WTC11 (cell line): ENCODE results near the gene USP27X. TPM values are rescaled to one million over a fixed set of nuclear protein-coding genes. Genes with fewer than 3 reads are reported as not detected.

ENCODE experiments used
- ATAC-seq: fragments of 200-7000 bp; cut with Tn5 transposase; 2 replicates; pipeline ENCODE4 v1.10.0; 2021; ENCODE audit warnings: mild to moderate bottlenecking, moderate library complexity
- CTCF ChIA-PET: fragments of 300-600 bp; sonication (Branson Sonifier 250); formaldehyde crosslinking; loops from one replicate; lab custom pipeline; 2021; ENCODE audit warnings: antibody characterized with exemption; lab: Charles Lee
- POLR2A ChIA-PET: fragments of 350-600 bp; sonication (Branson Sonifier 250); formaldehyde crosslinking; loops from one replicate; lab custom pipeline; 2021; ENCODE audit warnings: antibody characterized with exemption; lab: Charles Lee
- DNase-seq: peaks from one replicate; pipeline ENCODE4 v3.0.0; 2021; ENCODE audit warnings: low spot score
- H3K27ac Mint-ChIP-seq: 2 replicates; pipeline ENCODE4 v1.8.0; 2021; ENCODE audit warnings: mixed read lengths
- H3K27me3 Mint-ChIP-seq: 2 replicates; pipeline ENCODE4 v1.8.0; 2021; ENCODE audit warnings: low read depth, mild to moderate bottlenecking, moderate library complexity, mixed read lengths
- H3K36me3 Mint-ChIP-seq: 2 replicates; pipeline ENCODE4 v1.8.0; 2021; ENCODE audit warnings: mixed read lengths
- H3K4me1 Mint-ChIP-seq: 2 replicates; pipeline ENCODE4 v1.8.0; 2022; ENCODE audit warnings: mixed read lengths
- H3K4me3 Mint-ChIP-seq: 2 replicates; pipeline ENCODE4 v1.8.0; 2021; ENCODE audit warnings: mild to moderate bottlenecking, moderate library complexity, mixed read lengths
- H3K9me3 Mint-ChIP-seq: 2 replicates; pipeline ENCODE4 v1.8.0; 2021; ENCODE audit warnings: mixed read lengths
- EMX1 ChIP-seq: fragments of 250-450 bp; sonication (Bioruptor Pico); IDR thresholded peaks from 2 replicates; pipeline ENCODE4 v1.8.0; 2021; ENCODE audit warnings: mild to moderate bottlenecking
- ETV6 ChIP-seq: sonication (generic); formaldehyde crosslinking; IDR thresholded peaks from 2 replicates; pipeline ENCODE4 v1.8.1; 2022; ENCODE audit warnings: mild to moderate bottlenecking, missing genetic modification reagents
- FOXP1 ChIP-seq: sonication (generic); formaldehyde crosslinking; IDR thresholded peaks from 2 replicates; pipeline ENCODE4 v1.8.0; 2022; ENCODE audit warnings: missing genetic modification reagents, mild to moderate bottlenecking, moderate library complexity, borderline replicate concordance
- GTF2I ChIP-seq: fragments of 250-450 bp; sonication (Bioruptor Pico); conservative IDR thresholded peaks from 2 replicates; pipeline ENCODE4 v1.4.0; 2021; ENCODE audit warnings: mild to moderate bottlenecking
- MXD4 ChIP-seq: fragments of 250-450 bp; sonication (Bioruptor Pico); IDR thresholded peaks from 2 replicates; pipeline ENCODE4 v1.8.0; 2021; ENCODE audit warnings: mild to moderate bottlenecking, moderate library complexity, borderline replicate concordance
- NR3C1 ChIP-seq: sonication (generic); formaldehyde crosslinking; conservative IDR thresholded peaks from 2 replicates; pipeline ENCODE4 v1.8.1; 2023; ENCODE audit warnings: low read depth, mild to moderate bottlenecking, missing genetic modification reagents
- OVOL2 ChIP-seq: fragments of 250-450 bp; sonication (Bioruptor Pico); IDR thresholded peaks from 2 replicates; pipeline ENCODE4 v1.9.0; 2021; ENCODE audit warnings: mild to moderate bottlenecking, borderline replicate concordance
- RELA ChIP-seq: sonication (generic); formaldehyde crosslinking; IDR thresholded peaks from 2 replicates; pipeline ENCODE4 v1.8.1; 2022; ENCODE audit warnings: missing genetic modification reagents, mild to moderate bottlenecking, borderline replicate concordance
- SMAD3 ChIP-seq: sonication (generic); formaldehyde crosslinking; IDR thresholded peaks from 2 replicates; pipeline ENCODE4 v1.8.0; 2022; ENCODE audit warnings: missing genetic modification reagents, mild to moderate bottlenecking, borderline replicate concordance
- SOX15 ChIP-seq: fragments of 250-450 bp; sonication (Bioruptor Pico); IDR thresholded peaks from 2 replicates; pipeline ENCODE4 v1.9.0; 2021; ENCODE audit warnings: mild to moderate bottlenecking
- SP1 ChIP-seq: sonication (generic); formaldehyde crosslinking; conservative IDR thresholded peaks from 2 replicates; pipeline ENCODE4 v1.8.1; 2022; ENCODE audit warnings: missing genetic modification reagents
- ZNF317 ChIP-seq: sonication (generic); formaldehyde crosslinking; IDR thresholded peaks from 2 replicates; pipeline ENCODE4 v1.8.1; 2023; ENCODE audit warnings: low read depth, mild to moderate bottlenecking, moderate library complexity, missing genetic modification reagents, borderline replicate concordance
- total RNA-seq: library from RNA; stranded (reverse); gene quantifications from 3 replicates; pipeline ENCODE4 v1.2.3, GENCODE V29; 2021
- TF ChIP-seq, protein P1 (sequence below): sonication (generic); formaldehyde crosslinking; conservative IDR thresholded peaks from 2 replicates; pipeline ENCODE4 v1.8.1; 2023; ENCODE audit warnings: mild to moderate bottlenecking, low read depth, missing genetic modification reagents, moderate library complexity
- TF ChIP-seq, protein P2 (sequence below): fragments of 200-600 bp; IDR thresholded peaks from 2 replicates; pipeline ENCODE4 v1.8.0; 2022; ENCODE audit warnings: antibody characterized with exemption
- TF ChIP-seq, protein P3 (sequence below): fragments of 250-450 bp; sonication (Bioruptor Pico); IDR thresholded peaks from 2 replicates; pipeline ENCODE4 v1.9.0; 2021; ENCODE audit warnings: moderate library complexity, mild to moderate bottlenecking, inconsistent platforms, borderline replicate concordance
- TF ChIP-seq, protein P4 (sequence below): sonication (generic); formaldehyde crosslinking; IDR thresholded peaks from 2 replicates; pipeline ENCODE4 v1.8.0; 2023; ENCODE audit warnings: mild to moderate bottlenecking, missing genetic modification reagents
- TF ChIP-seq, protein P5 (sequence below): sonication (generic); formaldehyde crosslinking; conservative IDR thresholded peaks from 2 replicates; pipeline ENCODE4 v1.8.1; 2022; ENCODE audit warnings: mild to moderate bottlenecking, missing genetic modification reagents
- TF ChIP-seq, protein P6 (sequence below): fragments of 250-450 bp; sonication (Bioruptor Pico); IDR thresholded peaks from 2 replicates; pipeline ENCODE4 v1.9.0; 2021; ENCODE audit warnings: mild to moderate bottlenecking

USP27X gene
- total RNA-seq, 1 experiment from 2014 or later = 5.1 TPM

DNA sequence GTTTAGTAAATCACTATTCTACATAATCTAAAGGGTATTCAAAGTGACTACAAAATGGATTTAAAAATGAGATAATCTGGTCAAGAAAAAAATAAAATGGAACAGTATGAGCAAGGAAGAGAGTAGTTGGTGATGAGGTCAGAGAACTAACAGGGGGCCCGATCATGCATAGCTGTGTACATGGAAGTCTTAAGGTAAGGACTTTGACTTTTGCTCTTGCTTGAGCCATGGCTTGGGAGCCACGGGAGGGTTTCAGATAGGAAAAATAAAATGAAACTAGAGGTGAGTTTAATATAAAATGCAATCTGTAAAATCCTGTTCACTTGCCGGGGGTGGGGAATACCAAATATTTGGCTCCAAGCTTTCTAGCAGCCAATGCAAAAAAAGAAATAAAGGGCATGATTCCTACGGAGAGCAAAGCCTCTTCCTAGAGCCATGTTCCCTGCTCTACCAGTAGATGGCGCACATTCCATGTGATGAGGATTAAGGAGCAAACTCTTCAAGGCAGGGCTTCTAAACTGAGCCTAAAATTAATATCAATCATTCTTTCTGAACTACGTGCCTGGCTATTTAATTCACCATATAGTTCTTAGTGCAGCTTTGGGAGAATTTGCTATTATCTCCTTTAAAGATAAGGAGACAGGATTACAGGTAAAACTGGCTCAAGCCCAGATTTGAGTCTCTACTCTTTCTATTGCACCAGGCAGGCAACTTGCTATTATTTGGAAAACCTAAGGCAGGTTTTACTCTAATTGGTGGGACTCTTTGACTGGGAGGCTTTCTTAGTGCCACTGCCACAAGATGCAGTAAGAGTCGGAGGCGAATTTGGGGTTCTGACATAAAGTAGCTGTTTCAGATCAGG lies 36.3 kb downstream of the USP27X start:
- ChIA-PET CTCF (interaction anchor here (0.7 to 2.6 kb wide), 13 partner anchors 27 to 765 kb away, joined by 3 to 13 read pairs (median 3); no protein-coding TSS in a partner anchor), POLR2A (no interaction called here)
- no peak overlapping the region for H3K27ac Mint-ChIP-seq
- TF ChIP-seq, protein P1, sequence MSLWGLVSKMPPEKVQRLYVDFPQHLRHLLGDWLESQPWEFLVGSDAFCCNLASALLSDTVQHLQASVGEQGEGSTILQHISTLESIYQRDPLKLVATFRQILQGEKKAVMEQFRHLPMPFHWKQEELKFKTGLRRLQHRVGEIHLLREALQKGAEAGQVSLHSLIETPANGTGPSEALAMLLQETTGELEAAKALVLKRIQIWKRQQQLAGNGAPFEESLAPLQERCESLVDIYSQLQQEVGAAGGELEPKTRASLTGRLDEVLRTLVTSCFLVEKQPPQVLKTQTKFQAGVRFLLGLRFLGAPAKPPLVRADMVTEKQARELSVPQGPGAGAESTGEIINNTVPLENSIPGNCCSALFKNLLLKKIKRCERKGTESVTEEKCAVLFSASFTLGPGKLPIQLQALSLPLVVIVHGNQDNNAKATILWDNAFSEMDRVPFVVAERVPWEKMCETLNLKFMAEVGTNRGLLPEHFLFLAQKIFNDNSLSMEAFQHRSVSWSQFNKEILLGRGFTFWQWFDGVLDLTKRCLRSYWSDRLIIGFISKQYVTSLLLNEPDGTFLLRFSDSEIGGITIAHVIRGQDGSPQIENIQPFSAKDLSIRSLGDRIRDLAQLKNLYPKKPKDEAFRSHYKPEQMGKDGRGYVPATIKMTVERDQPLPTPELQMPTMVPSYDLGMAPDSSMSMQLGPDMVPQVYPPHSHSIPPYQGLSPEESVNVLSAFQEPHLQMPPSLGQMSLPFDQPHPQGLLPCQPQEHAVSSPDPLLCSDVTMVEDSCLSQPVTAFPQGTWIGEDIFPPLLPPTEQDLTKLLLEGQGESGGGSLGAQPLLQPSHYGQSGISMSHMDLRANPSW (CRISPR knock-in tag) = no peak
- TF ChIP-seq, protein P2, sequence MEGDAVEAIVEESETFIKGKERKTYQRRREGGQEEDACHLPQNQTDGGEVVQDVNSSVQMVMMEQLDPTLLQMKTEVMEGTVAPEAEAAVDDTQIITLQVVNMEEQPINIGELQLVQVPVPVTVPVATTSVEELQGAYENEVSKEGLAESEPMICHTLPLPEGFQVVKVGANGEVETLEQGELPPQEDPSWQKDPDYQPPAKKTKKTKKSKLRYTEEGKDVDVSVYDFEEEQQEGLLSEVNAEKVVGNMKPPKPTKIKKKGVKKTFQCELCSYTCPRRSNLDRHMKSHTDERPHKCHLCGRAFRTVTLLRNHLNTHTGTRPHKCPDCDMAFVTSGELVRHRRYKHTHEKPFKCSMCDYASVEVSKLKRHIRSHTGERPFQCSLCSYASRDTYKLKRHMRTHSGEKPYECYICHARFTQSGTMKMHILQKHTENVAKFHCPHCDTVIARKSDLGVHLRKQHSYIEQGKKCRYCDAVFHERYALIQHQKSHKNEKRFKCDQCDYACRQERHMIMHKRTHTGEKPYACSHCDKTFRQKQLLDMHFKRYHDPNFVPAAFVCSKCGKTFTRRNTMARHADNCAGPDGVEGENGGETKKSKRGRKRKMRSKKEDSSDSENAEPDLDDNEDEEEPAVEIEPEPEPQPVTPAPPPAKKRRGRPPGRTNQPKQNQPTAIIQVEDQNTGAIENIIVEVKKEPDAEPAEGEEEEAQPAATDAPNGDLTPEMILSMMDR = peak; percentile 40
- no peaks in the 10 kb centered on the region for H3K9me3 Mint-ChIP-seq
- no peak overlapping the region for H3K4me3 Mint-ChIP-seq
- H3K27me3 Mint-ChIP-seq = no peaks in the 10 kb centered on the region; the same call in 1 of the 2 replicates
- peaks cover 9% of the 10 kb centered on the region for H3K4me1 Mint-ChIP-seq
- DNase-seq (peak; percentile 25), ATAC-seq (peak; percentile 67)
- no peaks in the 10 kb centered on the region for H3K36me3 Mint-ChIP-seq

DNA sequence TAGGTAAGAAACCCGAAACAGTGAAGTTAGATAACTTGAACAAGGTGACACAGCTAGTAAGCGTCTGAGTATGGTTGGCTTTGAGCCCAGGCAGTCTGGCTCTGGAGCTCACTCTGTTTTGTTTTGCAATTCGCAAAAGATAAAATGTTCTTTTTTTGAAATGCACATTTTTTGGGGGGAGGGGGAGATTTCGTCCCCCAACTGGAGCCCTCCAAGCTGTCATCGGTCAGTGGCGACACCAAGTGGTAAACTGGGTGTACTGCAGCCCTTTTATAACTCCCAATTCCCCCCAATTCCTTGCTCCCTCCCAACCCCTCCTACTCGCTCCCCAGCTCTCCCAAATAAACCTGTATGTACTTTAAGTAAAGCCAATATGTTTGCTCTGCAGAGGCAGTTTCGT lies 40.3 kb downstream of the USP27X start:
- no peaks in the 10 kb centered on the region for H3K36me3 Mint-ChIP-seq
- no peak overlapping the region for H3K4me3 Mint-ChIP-seq
- H3K27me3 Mint-ChIP-seq = peaks cover 18% of the 10 kb centered on the region
- DNase-seq = peak; percentile 50
- CTCF ChIA-PET = interaction anchor here (0.6 to 2.6 kb wide), 12 partner anchors 11 to 232 kb away, joined by 3 to 25 read pairs (median 3); partner anchors contain the start of gene USP27X
- POLR2A ChIA-PET = no interaction called here
- no peak for TF ChIP-seq SMAD3 (CRISPR knock-in tag)
- no peak for TF ChIP-seq EMX1 (CRISPR knock-in tag)
- TF ChIP-seq, protein P2 = peak; percentile 81
- H3K27ac Mint-ChIP-seq = no peak overlapping the region
- H3K4me1 Mint-ChIP-seq = peaks cover 22% of the 10 kb centered on the region
- no peaks in the 10 kb centered on the region for H3K9me3 Mint-ChIP-seq
- no peak; the same call in 1 of the 2 replicates for ATAC-seq

DNA sequence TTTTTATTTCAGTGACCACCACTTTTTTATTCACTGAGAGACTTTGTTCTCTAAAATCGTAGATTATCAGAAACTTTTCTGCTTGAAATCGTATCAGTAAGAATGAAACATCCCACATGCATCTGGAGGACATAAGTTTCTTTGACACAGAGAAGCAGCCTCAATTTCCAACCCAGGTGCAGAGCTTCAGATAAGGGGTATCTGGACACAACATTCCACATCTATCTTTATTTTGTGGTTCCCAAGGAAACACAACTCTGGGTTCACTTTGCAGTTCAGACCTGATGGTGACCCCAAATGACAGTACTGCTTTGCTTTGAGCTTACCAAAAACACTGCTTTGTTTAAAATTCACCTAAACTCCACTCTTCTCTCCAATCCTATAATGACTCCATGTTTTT lies 41.8 kb downstream of the USP27X start:
- H3K27ac Mint-ChIP-seq = no peak overlapping the region
- no peaks in the 10 kb centered on the region; the same call in 1 of the 2 replicates for H3K36me3 Mint-ChIP-seq
- peaks cover 19% of the 10 kb centered on the region for H3K27me3 Mint-ChIP-seq
- no peak for DNase-seq
- CTCF ChIA-PET = interaction anchor here (2.4 kb wide), 1 partner anchor 37 kb away, joined by 25 read pairs; no protein-coding TSS in a partner anchor
- no peak overlapping the region for H3K4me3 Mint-ChIP-seq
- ATAC-seq = no peak
- TF ChIP-seq EMX1 (CRISPR knock-in tag) = no peak
- no peak for TF ChIP-seq SP1 (CRISPR knock-in tag)
- no peak for TF ChIP-seq MXD4 (CRISPR knock-in tag)
- TF ChIP-seq, protein P3, sequence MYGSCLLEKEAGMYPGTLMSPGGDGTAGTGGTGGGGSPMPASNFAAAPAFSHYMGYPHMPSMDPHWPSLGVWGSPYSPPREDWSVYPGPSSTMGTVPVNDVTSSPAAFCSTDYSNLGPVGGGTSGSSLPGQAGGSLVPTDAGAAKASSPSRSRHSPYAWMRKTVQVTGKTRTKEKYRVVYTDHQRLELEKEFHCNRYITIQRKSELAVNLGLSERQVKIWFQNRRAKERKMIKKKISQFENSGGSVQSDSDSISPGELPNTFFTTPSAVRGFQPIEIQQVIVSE (CRISPR knock-in tag) = no peak
- no peak for TF ChIP-seq NR3C1 (CRISPR knock-in tag)
- no peak for TF ChIP-seq FOXP1 (CRISPR knock-in tag)
- TF ChIP-seq, protein P4, sequence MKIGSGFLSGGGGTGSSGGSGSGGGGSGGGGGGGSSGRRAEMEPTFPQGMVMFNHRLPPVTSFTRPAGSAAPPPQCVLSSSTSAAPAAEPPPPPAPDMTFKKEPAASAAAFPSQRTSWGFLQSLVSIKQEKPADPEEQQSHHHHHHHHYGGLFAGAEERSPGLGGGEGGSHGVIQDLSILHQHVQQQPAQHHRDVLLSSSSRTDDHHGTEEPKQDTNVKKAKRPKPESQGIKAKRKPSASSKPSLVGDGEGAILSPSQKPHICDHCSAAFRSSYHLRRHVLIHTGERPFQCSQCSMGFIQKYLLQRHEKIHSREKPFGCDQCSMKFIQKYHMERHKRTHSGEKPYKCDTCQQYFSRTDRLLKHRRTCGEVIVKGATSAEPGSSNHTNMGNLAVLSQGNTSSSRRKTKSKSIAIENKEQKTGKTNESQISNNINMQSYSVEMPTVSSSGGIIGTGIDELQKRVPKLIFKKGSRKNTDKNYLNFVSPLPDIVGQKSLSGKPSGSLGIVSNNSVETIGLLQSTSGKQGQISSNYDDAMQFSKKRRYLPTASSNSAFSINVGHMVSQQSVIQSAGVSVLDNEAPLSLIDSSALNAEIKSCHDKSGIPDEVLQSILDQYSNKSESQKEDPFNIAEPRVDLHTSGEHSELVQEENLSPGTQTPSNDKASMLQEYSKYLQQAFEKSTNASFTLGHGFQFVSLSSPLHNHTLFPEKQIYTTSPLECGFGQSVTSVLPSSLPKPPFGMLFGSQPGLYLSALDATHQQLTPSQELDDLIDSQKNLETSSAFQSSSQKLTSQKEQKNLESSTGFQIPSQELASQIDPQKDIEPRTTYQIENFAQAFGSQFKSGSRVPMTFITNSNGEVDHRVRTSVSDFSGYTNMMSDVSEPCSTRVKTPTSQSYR (CRISPR knock-in tag) = no peak
- TF ChIP-seq GTF2I (CRISPR knock-in tag) = no peak
- TF ChIP-seq ZNF317 = no peak
- TF ChIP-seq, protein P5, sequence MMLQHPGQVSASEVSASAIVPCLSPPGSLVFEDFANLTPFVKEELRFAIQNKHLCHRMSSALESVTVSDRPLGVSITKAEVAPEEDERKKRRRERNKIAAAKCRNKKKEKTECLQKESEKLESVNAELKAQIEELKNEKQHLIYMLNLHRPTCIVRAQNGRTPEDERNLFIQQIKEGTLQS = no peak
- no peak for TF ChIP-seq SMAD3 (CRISPR knock-in tag)
- no peak for TF ChIP-seq SOX15 (CRISPR knock-in tag)
- TF ChIP-seq RELA (CRISPR knock-in tag) = no peak
- no peak for TF ChIP-seq ETV6 (CRISPR knock-in tag)
- no peak for TF ChIP-seq OVOL2
- TF ChIP-seq, protein P6, sequence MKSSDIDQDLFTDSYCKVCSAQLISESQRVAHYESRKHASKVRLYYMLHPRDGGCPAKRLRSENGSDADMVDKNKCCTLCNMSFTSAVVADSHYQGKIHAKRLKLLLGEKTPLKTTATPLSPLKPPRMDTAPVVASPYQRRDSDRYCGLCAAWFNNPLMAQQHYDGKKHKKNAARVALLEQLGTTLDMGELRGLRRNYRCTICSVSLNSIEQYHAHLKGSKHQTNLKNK (CRISPR knock-in tag) = no peak
- POLR2A ChIA-PET = no interaction called here
- no peaks in the 10 kb centered on the region for H3K9me3 Mint-ChIP-seq
- H3K4me1 Mint-ChIP-seq = peaks cover 25% of the 10 kb centered on the region
